HG03520 (cell line): ENCODE data around the gene TBC1D22A.
"Not testable (repeated sequence)": the region's sequence is repeated elsewhere in the genome, so short reads cannot be mapped to it uniquely, and the experiment has no call there.

Experiments
- ATAC-seq: cut with Tn5 transposase; IDR thresholded peaks from one replicate; pipeline ENCODE4 v1.9.1; 2021; ENCODE audit warnings: mild to moderate bottlenecking, moderate library complexity; ENCODE audit not compliant: unreplicated experiment

Gene TBC1D22A

GRCh38 chr22:47038206-47038835, 275.9 kb downstream of the TBC1D22A start:
- ATAC-seq: no peak

- no peak for ATAC-seq
Measured at GRCh38 chr22:47039356-47039755, 276.9 kb downstream of the TBC1D22A start.

- no peak for ATAC-seq
Measured at GRCh38 chr22:47040486-47041270, 278.2 kb downstream of the TBC1D22A start.

GRCh38 chr22:47041271-47042115, 279.0 kb downstream of the TBC1D22A start:
- ATAC-seq: no peak

GRCh38 chr22:47042116-47042825, 279.8 kb downstream of the TBC1D22A start:
- no peak for ATAC-seq

GRCh38 chr22:47042861-47043496, 280.5 kb downstream of the TBC1D22A start:
- no peak for ATAC-seq

- no peak for ATAC-seq
Measured at GRCh38 chr22:47043835-47044721, 281.6 kb downstream of the TBC1D22A start.

- no peak for ATAC-seq
Measured at GRCh38 chr22:47044722-47045535, 282.5 kb downstream of the TBC1D22A start.

- no peak for ATAC-seq
Measured at GRCh38 chr22:47045691-47046410, 283.4 kb downstream of the TBC1D22A start.

- ATAC-seq: no peak
Measured at GRCh38 chr22:47046411-47047065, 284.1 kb downstream of the TBC1D22A start.

GRCh38 chr22:47047321-47048122, 285.1 kb downstream of the TBC1D22A start:
- ATAC-seq: no peak

GRCh38 chr22:47048123-47049077, 285.9 kb downstream of the TBC1D22A start:
- no peak for ATAC-seq

- no peak for ATAC-seq
Measured at GRCh38 chr22:47049078-47049624, 286.7 kb downstream of the TBC1D22A start.

- not testable (repeated sequence) for ATAC-seq
Measured at GRCh38 chr22:47049736-47050400, 287.4 kb downstream of the TBC1D22A start.
